GM03348 (cell line): ENCODE data around the gene GPR149.
"Not testable (repeated sequence)": the region's sequence is repeated elsewhere in the genome, so short reads cannot be mapped to it uniquely, and the experiment has no call there.

Experiments
- DNase-seq: peaks from one replicate; pipeline ENCODE4 v3.0.0; 2012; ENCODE audit warnings: low spot score

The GPR149 gene, protein sequence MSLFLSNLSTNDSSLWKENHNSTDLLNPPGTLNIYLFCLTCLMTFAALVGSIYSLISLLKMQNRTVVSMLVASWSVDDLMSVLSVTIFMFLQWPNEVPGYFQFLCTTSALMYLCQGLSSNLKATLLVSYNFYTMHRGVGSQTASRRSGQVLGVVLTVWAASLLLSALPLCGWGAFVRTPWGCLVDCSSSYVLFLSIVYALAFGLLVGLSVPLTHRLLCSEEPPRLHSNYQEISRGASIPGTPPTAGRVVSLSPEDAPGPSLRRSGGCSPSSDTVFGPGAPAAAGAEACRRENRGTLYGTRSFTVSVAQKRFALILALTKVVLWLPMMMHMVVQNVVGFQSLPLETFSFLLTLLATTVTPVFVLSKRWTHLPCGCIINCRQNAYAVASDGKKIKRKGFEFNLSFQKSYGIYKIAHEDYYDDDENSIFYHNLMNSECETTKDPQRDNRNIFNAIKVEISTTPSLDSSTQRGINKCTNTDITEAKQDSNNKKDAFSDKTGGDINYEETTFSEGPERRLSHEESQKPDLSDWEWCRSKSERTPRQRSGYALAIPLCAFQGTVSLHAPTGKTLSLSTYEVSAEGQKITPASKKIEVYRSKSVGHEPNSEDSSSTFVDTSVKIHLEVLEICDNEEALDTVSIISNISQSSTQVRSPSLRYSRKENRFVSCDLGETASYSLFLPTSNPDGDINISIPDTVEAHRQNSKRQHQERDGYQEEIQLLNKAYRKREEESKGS

DNA sequence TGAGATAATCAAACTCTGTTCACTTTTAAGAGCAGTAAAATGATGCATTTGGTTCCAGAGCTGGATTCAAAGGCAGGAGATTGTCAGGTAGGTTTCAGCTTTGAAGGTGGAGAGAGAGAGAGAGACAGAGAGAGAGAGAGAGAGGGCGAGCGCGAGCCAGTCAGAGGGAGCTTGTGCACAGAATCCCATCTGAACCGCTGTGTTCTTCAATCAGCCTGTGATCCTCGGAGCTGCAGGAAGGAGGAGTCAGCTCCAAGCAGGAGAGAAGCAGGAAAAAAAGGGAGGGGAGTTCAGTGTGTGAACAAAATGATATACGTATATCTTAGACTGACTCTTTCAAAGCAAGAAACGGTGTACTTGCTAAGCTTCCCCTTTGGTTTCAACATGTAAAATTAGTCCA, at the start of gene GPR149:
Gene GPR149 (minus strand): TSS at position 177 of the 400 bp plus-strand sequence. CDS start 575 bp downstream, outside the sequence.
- no peak for DNase-seq

DNA sequence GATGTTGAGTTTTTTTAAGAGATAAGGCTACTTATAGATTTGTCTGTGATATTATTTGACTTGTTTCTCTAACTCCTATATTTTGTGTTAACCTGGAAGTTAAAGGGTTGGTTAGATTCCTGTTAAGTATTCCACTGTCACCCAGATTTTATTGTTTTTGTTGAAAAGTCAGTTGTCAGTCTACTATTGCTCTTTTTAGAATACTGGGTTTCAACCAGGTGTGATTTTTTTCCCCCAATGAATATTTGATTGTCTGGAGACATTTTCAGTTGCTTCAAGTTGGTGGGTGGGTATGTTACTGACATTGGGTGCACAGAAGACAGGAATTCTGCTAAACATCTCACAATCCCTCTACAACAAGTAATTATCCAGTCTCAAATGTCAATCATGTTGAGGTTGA, 43.8 kb upstream of the GPR149 start:
- no peak for DNase-seq

DNA sequence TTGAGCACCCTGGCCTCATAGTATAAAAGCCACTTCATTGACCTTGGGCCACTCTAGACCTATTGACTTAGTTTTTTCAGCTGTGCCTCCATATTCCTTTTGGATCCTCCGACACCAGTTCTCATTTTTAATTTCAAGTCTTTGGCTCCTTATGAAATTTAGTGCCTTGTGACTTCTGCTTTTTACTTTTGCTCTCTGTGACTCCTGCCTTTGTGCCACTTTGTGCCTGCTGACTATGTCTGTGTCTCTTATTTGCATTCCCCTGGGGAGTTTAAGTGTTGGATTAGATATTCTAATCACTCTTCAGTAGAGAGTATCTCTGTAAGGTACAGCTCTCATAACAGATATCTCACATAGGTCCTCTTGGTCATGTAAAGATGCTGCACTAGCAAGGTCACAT, 39.6 kb upstream of the GPR149 start:
- DNase-seq: no peak

DNA sequence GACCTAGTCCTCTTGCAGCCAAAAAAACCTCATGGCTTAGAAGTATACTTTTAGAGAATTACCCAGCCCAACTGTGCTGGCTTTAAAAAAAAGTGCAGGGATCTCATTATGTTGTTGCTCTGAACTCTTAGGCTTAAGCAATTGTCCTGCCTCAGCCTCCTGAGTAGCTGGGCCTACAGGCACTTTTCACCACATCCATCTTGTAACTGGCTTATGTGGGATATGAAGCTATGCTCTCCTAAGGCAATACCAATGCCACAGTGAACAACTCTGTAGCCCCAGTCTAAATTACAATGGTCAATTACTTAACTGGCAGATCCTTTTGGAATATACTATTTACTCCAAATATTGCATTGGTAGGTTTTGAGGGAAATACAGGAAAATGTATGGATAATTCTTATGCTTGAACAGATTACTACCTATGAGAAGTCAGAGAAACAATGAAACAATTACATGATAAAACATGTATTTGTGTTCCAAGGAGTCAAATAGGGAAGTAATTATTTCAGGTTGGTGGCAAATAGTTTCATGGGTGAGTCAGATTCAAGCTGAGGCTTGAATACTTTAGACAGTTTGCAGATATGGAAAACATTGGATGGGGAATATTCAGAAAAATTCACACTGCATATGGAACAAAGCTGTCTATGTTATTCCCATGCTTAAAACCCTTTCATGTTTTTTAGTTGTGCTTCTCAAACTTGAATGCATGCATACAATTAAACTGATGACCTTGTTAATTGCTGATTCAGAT, 34.6 kb upstream of the GPR149 start:
- no peak for DNase-seq

DNA sequence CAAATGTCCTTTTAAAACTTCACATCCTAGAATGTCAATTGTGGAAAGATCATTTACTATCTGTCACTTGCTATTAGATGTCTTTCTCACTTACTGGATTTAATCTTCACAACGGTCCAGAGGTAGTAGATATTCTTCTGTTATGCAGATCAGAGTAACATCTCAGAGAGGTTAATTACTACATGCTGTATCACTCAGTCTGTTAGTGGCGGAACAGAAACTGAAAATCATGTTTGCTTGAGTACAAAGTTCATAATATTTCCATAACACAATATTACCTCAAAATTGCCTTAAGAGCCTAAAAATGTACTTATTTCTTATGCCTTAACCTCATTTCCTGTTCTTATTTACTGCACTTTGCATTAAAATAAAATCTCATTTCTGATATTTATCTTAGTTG, 28.6 kb upstream of the GPR149 start:
- DNase-seq: no peak

DNA sequence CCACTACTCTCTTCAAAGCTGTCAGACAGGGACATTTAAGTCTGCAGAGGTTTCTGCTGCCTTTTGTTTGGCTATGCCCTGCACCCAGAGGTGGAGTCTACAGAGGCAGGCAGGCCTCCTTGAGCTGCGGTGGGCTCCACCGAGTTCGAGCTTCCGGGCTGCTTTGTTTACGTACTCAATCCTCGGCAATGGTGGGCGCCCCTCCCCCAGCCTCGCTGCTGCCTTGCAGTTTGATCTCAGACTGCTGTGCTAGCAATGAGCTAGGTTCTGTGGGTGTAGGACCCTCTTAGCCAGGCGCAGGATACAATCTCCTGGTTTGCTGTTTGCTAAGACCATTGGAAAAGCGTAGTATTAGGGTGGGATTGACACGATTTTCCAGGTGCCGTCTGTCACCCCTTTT, 9.1 kb upstream of the GPR149 start:
- not testable (repeated sequence) for DNase-seq

DNA sequence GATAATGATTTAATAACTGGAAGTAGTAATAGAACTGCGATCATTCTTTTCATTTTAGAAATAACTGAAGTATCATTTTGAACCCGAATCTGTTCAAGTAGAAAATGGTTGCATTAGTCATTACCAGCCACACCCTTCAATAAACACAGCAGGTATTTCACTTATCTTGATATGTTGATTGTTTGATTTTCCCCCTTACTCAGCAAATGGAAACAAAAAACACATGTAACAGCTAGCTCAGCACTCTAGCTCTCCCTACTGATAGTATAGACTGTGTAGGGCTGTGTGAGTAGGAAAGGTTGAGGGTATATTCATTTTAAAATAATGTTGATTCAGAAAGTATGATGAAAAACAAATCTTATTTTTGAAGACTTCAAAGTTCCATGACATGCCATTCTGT, 1.1 kb upstream of the GPR149 start:
- DNase-seq: no peak

DNA sequence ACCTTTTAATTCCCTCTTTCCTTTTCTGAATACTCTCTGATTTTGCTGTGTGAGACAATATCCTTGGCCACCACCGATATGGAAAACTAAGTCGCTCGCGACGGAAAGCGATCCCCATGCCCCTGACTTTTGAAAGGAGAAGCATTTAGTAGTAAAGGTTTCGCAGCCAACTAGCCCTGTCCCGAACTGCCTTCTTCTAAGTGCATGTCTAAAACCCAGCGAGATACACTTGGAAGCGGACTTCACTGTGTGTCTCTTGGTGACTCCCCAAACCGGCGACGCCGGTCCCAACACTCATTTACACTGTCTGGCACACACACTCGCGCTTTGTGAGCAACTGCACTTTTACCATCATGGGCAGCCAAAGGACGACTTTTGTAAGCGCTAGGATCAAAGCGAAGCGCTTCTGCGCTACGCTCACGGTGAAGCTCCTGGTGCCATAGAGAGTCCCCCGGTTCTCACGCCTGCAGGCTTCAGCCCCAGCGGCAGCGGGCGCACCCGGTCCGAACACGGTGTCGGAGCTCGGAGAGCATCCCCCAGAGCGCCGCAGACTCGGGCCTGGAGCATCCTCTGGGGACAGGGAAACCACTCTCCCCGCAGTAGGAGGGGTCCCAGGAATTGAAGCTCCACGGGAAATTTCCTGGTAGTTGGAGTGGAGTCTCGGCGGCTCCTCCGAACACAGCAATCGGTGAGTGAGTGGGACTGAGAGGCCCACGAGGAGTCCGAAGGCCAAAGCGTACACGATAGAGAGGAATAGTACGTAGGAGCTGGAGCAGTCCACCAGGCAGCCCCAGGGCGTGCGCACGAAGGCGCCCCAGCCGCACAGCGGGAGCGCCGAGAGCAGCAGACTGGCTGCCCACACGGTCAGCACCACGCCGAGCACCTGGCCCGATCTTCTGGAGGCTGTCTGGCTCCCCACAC, 1.4 kb downstream of the GPR149 start:
- peak; percentile 20 for DNase-seq

DNA sequence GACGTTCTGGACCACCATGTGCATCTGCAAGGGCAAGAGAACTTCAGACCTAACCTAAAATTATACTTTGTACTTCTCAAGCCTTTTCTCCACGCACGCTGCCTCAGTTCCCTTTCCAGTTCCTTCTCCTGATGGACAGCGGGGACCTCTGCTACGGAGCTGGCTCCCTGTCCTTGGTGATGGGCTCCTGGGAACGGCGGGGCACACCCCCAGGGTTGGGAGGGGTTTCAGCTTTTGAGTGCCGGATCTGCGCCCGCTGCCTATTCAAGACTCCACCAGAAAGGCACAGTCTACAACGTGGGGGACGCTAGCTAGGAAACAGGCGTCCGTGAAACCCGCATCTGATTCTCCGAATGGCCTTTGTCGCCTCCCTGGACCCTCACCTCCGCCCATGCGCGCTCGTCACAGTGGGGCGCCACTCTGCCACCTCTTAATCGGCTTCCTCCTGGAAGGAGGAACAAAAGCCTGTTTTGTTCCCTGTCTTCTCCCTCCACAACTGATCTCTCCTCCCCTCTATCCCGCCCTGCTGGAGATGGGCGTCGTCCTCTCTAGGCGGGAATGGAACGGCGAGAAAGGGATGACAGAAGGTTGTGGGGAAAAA, 2.2 kb downstream of the GPR149 start:
- DNase-seq: peak; percentile 7

DNA sequence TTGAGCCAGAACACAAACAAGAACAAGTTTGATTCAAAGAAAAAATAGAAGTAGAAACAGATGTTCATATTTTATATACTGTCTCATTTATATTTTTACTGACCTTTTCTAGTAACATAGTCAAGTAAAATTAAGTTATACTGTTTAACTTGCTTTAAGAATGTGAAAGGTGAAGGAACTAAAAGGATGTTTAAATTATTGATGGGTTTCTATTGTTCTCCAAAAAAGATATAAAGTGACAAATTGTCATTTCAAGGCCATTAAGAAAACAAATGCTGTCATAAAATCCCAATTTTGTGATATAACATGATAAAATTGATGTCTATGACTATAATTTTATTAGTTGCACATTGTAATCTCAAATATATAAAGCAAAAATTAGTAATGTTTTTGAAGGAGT, 7.3 kb downstream of the GPR149 start:
- no peak for DNase-seq

DNA sequence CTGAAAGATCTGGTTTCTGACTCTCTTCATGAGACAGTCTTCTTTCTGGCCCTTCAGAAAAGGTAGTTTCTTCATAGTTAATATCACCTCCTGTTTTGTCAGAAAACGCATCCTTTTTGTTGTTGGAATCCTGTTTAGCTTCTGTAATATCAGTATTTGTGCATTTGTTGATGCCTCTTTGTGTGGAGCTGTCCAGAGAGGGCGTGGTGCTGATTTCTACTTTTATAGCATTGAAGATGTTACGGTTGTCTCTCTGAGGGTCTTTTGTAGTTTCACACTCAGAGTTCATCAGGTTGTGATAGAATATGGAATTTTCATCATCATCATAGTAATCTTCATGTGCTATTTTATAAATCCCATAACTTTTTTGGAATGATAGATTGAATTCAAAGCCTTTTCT, 8.9 kb downstream of the GPR149 start:
- DNase-seq: peak; percentile 4

DNA sequence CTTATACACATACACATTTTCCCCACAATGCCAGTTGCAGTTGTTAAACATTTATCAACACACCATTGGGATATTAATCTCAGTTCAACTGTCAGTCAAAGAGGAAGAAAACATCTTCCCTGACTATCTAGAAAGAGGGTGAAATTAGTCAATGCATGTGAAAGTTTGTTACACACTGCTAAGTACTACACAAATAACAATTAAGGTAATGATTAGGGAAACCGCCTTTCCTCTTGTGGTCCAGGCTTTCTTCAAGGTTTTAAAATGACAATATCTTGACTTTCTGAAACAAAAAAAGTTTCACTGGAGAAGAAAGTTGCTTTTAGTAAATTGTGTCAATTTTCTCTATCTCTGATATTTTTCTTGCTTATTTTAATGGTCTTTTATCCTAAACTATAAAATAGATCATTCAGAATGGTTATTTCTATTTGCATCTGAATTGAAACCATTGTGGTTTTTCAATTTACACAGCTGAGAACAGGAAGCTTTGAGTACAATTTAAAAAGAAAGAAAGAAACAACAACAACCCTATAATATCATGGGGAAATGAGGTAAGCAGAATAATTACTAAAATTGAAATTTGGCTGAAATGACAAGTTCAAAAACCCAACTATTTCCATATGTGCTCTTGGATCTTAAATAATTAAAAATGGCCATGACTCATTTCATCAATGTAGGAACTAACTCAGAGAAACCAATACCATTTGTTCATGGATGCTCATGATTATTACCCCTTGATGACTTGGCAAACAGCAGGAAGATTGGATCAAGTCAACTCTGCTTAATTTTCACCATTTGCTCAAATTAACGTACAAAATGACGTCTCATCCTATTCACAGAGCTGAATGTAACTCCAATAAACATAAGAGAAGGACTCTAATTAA, 31.7 kb downstream of the GPR149 start:
- no peak for DNase-seq

DNA sequence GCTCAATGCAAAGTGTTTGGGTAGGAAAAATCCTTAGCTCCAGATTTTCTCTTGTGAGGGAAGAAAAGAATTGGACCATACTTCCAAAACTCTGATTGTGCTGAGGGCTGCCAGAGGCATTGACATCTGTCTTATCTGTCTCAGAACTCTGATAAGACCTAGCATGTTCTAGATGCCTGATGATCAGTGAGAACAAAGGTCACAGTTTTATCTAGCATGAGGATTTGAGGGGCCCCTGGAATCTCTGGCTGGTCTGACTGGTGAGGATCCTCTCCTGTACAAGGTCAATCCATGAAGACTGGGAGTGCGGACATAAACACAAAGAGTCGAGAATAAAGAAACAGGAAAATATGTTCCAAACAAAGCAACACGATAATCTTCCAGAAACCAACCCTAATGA, 40.1 kb downstream of the GPR149 start:
- DNase-seq: no peak

DNA sequence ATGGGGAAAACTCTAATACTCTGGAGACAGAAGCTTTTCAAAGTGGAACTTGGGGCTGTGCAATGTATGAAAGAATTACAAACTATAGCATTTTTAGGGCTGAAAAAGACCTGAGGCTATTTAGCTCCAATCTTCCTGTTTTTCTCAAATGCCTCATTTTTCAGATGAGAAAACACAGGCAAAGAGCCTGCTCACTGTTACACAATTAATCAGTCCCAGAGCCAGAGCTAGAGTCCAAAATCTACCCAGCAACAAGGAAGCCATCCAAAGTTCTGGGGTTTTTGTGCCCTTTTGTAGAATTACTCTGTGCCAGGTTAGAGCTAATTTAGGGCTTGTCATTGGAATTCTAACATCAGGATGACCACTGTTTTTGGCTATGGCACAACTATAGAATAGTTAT, 45.5 kb downstream of the GPR149 start:
- DNase-seq: no peak

DNA sequence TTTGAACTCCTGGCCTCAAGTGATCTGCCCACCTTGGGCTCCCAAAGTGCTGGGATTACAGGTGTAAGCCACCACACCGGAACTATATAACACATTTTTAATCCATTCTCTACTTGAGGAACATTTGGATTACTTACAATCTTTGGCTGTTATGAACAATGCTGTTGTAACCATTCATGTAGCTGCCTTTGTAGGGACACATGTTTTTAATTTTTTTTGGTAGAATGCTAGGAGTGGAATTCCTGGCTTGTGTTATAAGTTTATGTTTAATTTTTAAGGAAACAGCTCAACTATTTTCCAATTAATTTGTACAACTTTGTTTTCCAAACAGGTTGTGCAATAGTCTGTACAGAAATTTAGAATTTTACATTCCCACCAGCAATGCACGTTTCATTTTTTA, 51.7 kb downstream of the GPR149 start:
- no peak for DNase-seq

DNA sequence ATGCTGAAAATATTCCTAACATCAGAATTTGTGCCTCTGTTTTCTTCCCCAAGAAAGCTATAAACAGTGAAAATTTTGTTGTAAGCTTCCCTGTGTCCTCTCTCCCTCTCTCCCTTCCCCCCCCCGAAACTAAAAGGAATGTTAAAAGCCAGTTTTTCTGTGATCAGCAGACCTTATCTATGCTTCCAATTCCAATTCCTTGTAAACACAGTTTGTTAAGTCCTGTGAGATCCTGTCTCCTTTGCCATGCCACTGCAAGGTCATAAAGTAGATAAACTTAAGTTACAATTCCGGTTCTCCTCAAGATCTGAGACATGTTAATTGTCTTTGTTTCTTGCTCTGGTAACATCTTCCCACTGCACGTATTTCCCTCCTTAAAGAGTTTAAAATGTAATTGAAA, 62.8 kb downstream of the GPR149 start:
- no peak for DNase-seq

DNA sequence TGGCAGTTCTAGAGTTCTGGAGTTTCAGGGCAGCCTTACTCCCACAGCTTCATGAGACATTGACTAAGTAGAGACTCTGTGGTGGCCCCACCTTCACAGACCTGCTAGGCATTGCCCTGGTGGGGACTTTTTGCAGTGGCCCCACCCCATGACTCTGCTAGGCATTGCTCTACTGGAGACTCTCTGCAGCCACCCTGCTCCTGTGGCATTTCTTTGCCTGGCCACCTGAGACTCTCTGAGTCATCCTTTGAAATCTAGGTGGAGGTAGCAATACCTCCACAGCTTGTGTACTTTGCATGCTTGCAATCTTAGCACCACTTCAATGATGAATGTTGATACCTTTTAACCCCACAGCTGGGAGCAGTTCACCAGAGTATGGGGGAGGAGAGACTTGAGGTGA, 65.1 kb downstream of the GPR149 start:
- DNase-seq: no peak

DNA sequence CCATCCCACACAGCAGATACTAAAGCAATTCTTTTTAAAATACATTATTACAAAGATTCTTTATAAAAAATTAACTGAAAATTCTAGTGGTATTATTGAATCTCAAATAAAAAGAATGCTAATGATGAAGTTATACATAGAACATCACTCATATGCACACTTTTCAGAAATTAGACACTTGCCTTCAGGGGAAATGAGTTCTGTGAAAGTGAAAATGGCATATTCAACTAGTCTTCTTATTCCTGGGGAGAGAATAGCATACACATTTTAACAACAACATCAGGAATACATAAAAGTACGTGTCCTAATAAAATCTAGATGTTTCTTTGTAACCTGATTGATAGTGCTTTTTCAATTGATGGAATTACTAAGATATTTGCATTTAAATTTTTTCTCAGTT, 68.9 kb downstream of the GPR149 start:
- no peak for DNase-seq

DNA sequence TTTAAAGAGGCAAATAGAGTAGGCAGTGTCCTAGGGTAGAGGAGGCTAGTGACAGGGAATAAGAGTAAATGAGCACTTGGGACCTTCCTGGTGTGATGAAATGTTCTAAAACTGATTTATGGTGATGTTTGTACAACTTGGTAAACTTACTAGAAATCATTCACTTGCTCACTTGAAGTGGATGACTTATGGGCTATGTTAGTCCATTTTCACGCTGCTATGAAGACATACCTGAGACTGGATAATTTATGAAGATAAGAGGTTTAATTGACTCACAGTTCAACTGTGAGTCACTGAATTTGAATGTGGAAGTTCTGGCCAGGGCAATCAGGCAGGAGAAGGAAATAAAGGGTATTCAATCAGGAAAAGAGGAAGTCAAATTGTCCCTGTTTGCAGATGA, 74.0 kb downstream of the GPR149 start:
- DNase-seq: no peak

DNA sequence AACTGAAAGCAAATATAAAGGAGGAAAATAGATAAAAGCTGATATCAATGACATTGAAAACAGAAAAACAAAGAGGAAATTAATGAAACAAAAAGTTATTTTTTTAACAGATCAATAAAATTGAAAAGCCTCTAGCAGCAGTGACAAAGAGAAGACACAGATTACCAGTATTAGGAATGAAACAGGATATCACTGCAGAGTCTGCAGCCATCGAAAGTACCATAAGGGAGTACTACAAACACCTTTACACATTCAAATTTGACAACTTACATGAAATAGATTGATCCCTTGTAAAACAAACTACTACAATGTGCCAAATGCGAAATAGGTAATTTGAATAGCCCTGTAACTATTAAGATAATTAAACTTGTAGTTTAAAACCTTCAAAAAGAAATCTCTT, 80.8 kb downstream of the GPR149 start:
- no peak for DNase-seq
